NCI-H446 treated with DMSO at 0.1 percent for 48 hours (cell line): ENCODE results near the gene PLA2G4D.
"Not testable (repeated sequence)": the region's sequence is repeated elsewhere in the genome, so short reads cannot be mapped to it uniquely, and the experiment has no call there.

Experiments
- DNase-seq: peaks from one replicate; lab custom pipeline; 2025; lab: John Stamatoyannopoulos, UW

Gene PLA2G4D

GRCh38 chr15:42128476-42128875, 34.1 kb upstream of the PLA2G4D start:
- no peak for DNase-seq

- DNase-seq, result no peak
Measured at GRCh38 chr15:42123546-42123945, 29.2 kb upstream of the PLA2G4D start.

GRCh38 chr15:42121682-42122081, 27.3 kb upstream of the PLA2G4D start:
- DNase-seq, result no peak

- DNase-seq, result no peak
Measured at GRCh38 chr15:42121021-42121420, 26.7 kb upstream of the PLA2G4D start.

GRCh38 chr15:42120285-42120684, 25.9 kb upstream of the PLA2G4D start:
- no peak for DNase-seq

GRCh38 chr15:42119446-42119760, 25.0 kb upstream of the PLA2G4D start:
- no peak for DNase-seq

- no peak for DNase-seq
Measured at GRCh38 chr15:42118650-42119445, 24.5 kb upstream of the PLA2G4D start.

GRCh38 chr15:42111924-42112323, 17.6 kb upstream of the PLA2G4D start:
- DNase-seq, result no peak

GRCh38 chr15:42110367-42110766, 16.0 kb upstream of the PLA2G4D start:
- no peak for DNase-seq

- DNase-seq, result no peak
Measured at GRCh38 chr15:42108806-42109205, 14.4 kb upstream of the PLA2G4D start.

GRCh38 chr15:42108189-42108588, 13.8 kb upstream of the PLA2G4D start:
- DNase-seq, result no peak

GRCh38 chr15:42107473-42107872, 13.1 kb upstream of the PLA2G4D start:
- no peak for DNase-seq

- DNase-seq, result no peak
Measured at GRCh38 chr15:42106288-42106687, 11.9 kb upstream of the PLA2G4D start.

- no peak for DNase-seq
Measured at GRCh38 chr15:42104095-42104891, 9.9 kb upstream of the PLA2G4D start.

- no peak for DNase-seq
Measured at GRCh38 chr15:42102646-42103235, 8.4 kb upstream of the PLA2G4D start.

- no peak for DNase-seq
Measured at GRCh38 chr15:42101861-42102260, 7.5 kb upstream of the PLA2G4D start.

- no peak for DNase-seq
Measured at GRCh38 chr15:42100021-42100800, 5.8 kb upstream of the PLA2G4D start.

GRCh38 chr15:42097018-42097417, 2.7 kb upstream of the PLA2G4D start:
- DNase-seq, result no peak

- DNase-seq, result no peak
Measured at GRCh38 chr15:42093966-42094365, 396 bp downstream of the PLA2G4D start.

- no peak for DNase-seq
Measured at GRCh38 chr15:42092398-42093318, 1.7 kb downstream of the PLA2G4D start.

GRCh38 chr15:42091753-42092397, 2.5 kb downstream of the PLA2G4D start:
- DNase-seq, result not testable (repeated sequence)
